PFSK-1 (cell line): ENCODE results near the gene C2.

Experiments
- FOXP2 ChIP-seq: optimal IDR thresholded peaks from 2 replicates; pipeline ENCODE3; 2011; ENCODE audit warnings: borderline replicate concordance, control low read depth, inconsistent platforms; ENCODE audit not compliant: insufficient read depth; ENCODE audit errors: extremely low read length, extremely low read depth
- POLR2AphosphoS5 ChIP-seq: IDR thresholded peaks from 2 replicates; pipeline ENCODE4 v1.6.1; 2012; ENCODE audit warnings: low read depth, mild to moderate bottlenecking, control low read depth, low read length, moderate library complexity
- REST ChIP-seq, 2 experiments: IDR thresholded peaks; 2 replicates each; pipeline versions ENCODE4 v1.6.1 to v1.8.0; 2011 to 2012; ENCODE audit warnings: low read depth in 2 of 2, low read length in 2 of 2, control low read depth in 1 of 2, inconsistent platforms in 1 of 2, mild to moderate bottlenecking in 1 of 2, moderate library complexity in 1 of 2; ENCODE audit not compliant: insufficient read depth in 1 of 2
- SIN3A ChIP-seq: IDR thresholded peaks from 2 replicates; pipeline ENCODE4 v1.6.1; 2012; ENCODE audit warnings: mild to moderate bottlenecking, low read length, moderate library complexity, borderline replicate concordance; ENCODE audit not compliant: insufficient read depth
- TAF1 ChIP-seq: IDR thresholded peaks from 2 replicates; pipeline ENCODE4 v1.6.1; 2012; ENCODE audit warnings: low read length, control low read depth, borderline replicate concordance; ENCODE audit not compliant: insufficient read depth

C2 gene

GRCh38 chr6:31886541-31886991 lies 41.0 kb upstream of the C2 start:
- TF ChIP-seq SIN3A (no peak), REST (IDR thresholded peaks at IDR 0.05; ENCODE audit: insufficient read depth in 1 of 2, low read depth in 2 of 2, low read length in 2 of 2) (no peak), TAF1 (no peak), FOXP2 (no peak), POLR2AphosphoS5 (no peak)

DNA sequence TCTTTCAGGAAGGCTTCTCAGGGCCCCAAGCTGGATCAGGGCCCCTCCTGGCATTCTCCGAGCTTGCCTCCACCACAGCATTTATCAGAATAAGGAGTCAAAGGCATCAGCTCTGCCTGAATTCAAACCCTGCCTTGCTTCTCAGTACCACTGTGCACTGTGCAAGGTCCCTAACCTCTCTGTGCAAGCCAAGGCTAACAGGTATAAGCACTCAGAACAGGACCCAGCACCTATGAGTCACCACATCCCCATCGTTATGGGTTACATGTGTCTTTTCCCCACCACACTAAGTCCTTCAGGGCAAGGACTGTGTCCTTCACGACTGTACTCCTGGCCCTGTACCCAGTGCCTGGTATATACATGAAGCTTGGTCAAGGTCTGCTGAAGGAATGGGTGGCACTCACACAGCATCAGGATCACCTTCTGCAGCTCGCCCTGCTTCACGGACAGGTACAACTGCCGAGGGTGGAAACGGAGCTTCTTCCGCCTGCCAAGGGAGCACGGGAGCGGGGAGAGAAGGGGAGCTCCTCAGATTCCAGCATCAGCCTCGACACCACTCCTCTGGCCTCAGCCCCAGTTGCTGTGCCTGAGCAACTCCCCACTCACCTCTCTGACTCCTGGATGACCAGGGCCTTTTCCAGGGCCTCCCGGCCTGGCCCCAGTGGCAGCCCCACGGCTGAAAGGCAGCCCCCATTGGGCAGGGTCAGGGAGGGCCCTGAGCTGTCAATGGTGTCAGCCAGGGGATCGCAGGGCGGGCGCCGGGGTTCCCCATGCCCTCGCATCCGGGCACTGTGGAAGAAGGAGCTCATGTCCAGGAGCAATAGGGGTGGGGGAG lies 40.1 kb upstream of the C2 start:
- TF ChIP-seq FOXP2: no peak
- no peak for TF ChIP-seq TAF1
- no peak for TF ChIP-seq REST (IDR thresholded peaks at IDR 0.05; ENCODE audit: insufficient read depth in 1 of 2, low read depth in 2 of 2, low read length in 2 of 2)
- TF ChIP-seq POLR2AphosphoS5: no peak
- no peak for TF ChIP-seq SIN3A

- no peak for TF ChIP-seq POLR2AphosphoS5
- TF ChIP-seq REST (IDR thresholded peaks at IDR 0.05; ENCODE audit: insufficient read depth in 1 of 2, low read depth in 2 of 2, low read length in 2 of 2): no peak
- no peak for TF ChIP-seq TAF1
- TF ChIP-seq SIN3A: no peak
- no peak for TF ChIP-seq FOXP2
Measured at GRCh38 chr6:31888276-31889258, 39.0 kb upstream of the C2 start.

DNA sequence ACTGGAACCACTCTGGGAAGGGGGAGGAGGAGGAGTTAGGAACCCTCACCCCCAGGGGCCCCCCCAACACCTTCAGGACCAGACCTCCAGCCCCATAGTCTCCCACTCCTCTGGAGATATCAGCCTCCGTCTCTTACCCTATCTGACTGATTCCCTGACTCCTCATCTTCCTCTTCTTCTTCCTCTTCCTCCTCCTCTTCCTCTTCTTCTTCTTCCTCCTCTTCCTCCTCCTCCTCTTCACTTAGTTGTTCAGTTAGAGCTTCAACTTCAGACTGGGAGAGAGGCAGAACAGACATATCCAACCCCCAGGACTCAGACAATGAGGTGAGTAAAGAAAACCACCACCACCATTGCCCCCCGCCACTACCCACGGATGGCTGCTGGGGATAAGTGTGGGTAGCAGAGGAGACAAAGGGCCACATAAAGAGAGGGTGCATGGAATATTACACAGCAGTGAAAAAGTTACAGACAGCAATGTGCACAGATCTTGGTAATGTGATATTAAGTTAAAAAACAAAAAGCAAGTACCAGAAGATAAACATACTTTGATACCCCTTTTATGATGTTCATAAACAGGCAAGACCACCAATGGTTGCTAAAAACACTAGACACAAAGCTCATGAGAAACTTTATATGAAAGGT lies 38.1 kb upstream of the C2 start:
- TF ChIP-seq REST (IDR thresholded peaks at IDR 0.05; ENCODE audit: insufficient read depth in 1 of 2, low read depth in 2 of 2, low read length in 2 of 2) (no peak), POLR2AphosphoS5 (no peak), TAF1 (no peak), SIN3A (no peak), FOXP2 (no peak)
